Activated T-cell treated with anti-CD3 and anti-CD28 coated beads, Interleukin-2, amount 50 U/mL, for 24 hours (primary cell): ENCODE data around the gene LINGO3.
"Not testable (repeated sequence)": the region's sequence is repeated elsewhere in the genome, so short reads cannot be mapped to it uniquely, and the experiment has no call there.

Source experiments
- DNase-seq: peaks from one replicate; pipeline ENCODE4 v3.0.0-alpha.2; 2020
- H3K27ac Mint-ChIP-seq: 2 replicates; pipeline ENCODE4 v1.8.0; 2020; ENCODE audit warnings: mild to moderate bottlenecking, mixed read lengths
- H3K27me3 Mint-ChIP-seq: 2 replicates; pipeline ENCODE4 v1.8.0; 2020; ENCODE audit warnings: mixed read lengths
- H3K36me3 Mint-ChIP-seq: 2 replicates; pipeline ENCODE4 v1.8.0; 2020; ENCODE audit warnings: low read depth, mixed read lengths
- H3K4me1 Mint-ChIP-seq: 2 replicates; pipeline ENCODE4 v1.8.0; 2020; ENCODE audit warnings: low read depth, mixed read lengths
- H3K4me3 Mint-ChIP-seq: 2 replicates; pipeline ENCODE4 v1.8.0; 2020; ENCODE audit warnings: mild to moderate bottlenecking, moderate library complexity, mixed read lengths
- H3K9me3 Mint-ChIP-seq: 2 replicates; pipeline ENCODE4 v1.8.0; 2020; ENCODE audit warnings: mixed read lengths

The LINGO3 gene

DNA sequence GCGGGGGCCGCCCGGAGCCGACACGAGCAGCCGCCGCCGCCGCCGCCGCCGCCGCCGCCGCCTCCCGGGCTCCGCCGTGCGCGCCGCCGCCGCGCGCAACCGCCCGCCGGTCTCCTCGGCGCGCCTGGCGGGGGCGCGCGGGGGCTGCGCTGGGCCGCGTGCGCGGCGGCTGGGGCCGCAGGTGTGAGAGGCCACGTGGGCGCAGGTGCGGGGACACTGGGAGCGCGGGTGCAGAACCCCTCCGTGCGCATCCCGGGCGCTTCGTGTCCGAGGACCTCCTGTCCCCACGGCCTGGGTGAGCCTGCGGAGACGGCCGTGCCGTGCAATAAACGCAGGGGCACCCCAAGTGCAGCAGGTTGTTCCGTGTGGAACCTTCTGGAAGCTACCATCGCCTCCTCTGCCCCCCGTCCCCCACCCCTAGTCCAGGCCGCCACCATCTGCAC is at the start of gene LINGO3:
Gene LINGO3, minus strand, starts transcription at position 41 of the 443 bp plus-strand sequence. CDS start 16,378 bp downstream, outside the sequence.
- H3K27me3 Mint-ChIP-seq: peaks cover 74% of the 10 kb centered on the region
- no peak within 1 kb of the TSS for H3K4me3 Mint-ChIP-seq
- no peaks in the 10 kb centered on the region for H3K36me3 Mint-ChIP-seq
- DNase-seq: no peak
- H3K4me1 Mint-ChIP-seq: peaks cover 5% of the 10 kb centered on the region
- H3K9me3 Mint-ChIP-seq: no peaks in the 10 kb centered on the region
- no peak within 1 kb of the TSS for H3K27ac Mint-ChIP-seq

DNA sequence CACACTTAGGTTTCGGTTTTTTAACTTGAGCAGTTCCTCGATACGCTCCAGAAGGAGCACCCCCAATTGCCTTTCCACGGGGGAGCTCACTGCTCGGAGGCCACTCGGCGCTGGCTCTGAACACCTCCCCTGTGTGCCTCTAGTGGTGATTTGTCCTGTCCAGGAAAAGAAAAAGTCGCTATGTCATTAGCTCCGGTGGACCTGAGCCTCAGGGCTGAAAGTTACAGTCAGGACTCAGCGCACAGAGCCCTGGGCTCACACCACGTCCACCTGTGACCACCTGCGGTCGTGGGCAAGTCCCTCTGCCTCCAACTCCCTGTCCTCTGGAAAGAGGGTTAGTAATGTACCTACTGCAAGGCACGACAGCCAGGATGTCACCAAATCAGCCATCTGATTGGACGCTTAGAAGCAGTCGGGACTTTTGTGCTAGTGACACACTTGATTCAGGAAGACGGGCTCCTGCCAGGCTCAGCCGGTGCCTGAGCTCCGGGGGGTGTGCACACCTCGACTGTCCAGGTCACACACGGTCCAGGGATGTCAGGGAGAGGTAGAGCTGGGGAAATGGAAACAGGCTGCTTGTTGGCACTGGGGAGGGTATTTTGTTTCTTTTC is 48.2 kb upstream of the LINGO3 start:
- H3K4me1 Mint-ChIP-seq: peaks cover 4% of the 10 kb centered on the region
- no peaks in the 10 kb centered on the region for H3K9me3 Mint-ChIP-seq
- no peak overlapping the region for H3K27ac Mint-ChIP-seq
- peaks cover 6% of the 10 kb centered on the region for H3K27me3 Mint-ChIP-seq
- no peak overlapping the region for H3K4me3 Mint-ChIP-seq
- DNase-seq: no peak
- H3K36me3 Mint-ChIP-seq: peaks cover 8% of the 10 kb centered on the region

DNA sequence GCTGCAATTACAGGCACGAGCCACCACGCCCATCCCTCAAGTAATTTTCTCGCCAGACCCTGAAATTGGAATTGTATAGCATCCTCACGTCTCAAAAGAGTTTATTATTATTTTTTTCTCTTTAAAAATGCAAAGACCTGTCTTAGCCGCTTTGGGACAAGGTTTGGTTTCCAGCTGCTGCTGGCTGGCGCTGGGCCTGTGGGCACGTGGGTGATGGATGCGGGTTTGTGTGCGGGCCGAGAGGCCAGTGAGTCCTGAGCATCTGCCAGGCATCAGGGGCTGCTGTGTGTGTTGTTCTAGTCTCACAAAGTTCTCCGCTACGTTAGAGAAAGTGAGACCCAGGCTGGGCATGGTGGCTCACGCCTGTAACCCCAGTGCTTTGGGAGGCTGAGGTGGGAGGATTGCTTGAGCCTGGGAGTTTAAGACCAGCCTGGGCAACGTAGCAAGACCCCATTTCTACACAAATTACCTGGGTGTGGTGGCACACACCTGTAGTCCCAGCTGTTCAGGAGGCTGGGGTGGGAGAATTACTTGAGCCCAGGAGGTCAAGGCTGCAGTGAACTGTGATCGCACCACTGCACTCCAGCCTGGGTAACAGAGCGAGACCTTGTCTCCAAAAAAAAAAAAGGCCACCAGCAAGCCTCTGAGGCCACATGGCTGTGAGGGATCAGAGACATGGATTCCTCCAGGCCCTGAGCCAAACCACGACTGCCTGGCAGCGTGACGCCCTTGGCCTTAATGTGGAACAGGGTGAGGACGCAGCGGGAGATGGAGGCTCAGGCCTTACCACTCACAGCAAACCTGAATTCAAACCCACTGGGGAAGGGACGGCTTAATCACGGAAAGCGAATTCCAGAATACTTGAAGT is 47.4 kb upstream of the LINGO3 start:
- no peaks in the 10 kb centered on the region for H3K9me3 Mint-ChIP-seq
- peaks cover 1% of the 10 kb centered on the region for H3K4me1 Mint-ChIP-seq
- H3K27me3 Mint-ChIP-seq: peaks cover 2% of the 10 kb centered on the region
- H3K27ac Mint-ChIP-seq: no peak overlapping the region
- no peak for DNase-seq
- no peak overlapping the region for H3K4me3 Mint-ChIP-seq
- peaks cover 8% of the 10 kb centered on the region for H3K36me3 Mint-ChIP-seq

GRCh38 chr19:2354670-2355069 is 46.7 kb upstream of the LINGO3 start:
- Mint-ChIP-seq H3K27me3 (no peaks in the 10 kb centered on the region), H3K27ac (no peak overlapping the region), H3K9me3 (no peaks in the 10 kb centered on the region), H3K36me3 (peaks cover 8% of the 10 kb centered on the region), H3K4me1 (no peaks in the 10 kb centered on the region), H3K4me3 (no peak overlapping the region)
- no peak for DNase-seq

GRCh38 chr19:2353887-2354592 is 46.1 kb upstream of the LINGO3 start:
- H3K27me3 Mint-ChIP-seq: no peaks in the 10 kb centered on the region
- H3K9me3 Mint-ChIP-seq: no peaks in the 10 kb centered on the region
- H3K36me3 Mint-ChIP-seq: peaks cover 8% of the 10 kb centered on the region
- no peak for DNase-seq
- no peak overlapping the region for H3K27ac Mint-ChIP-seq
- no peaks in the 10 kb centered on the region for H3K4me1 Mint-ChIP-seq
- H3K4me3 Mint-ChIP-seq: no peak overlapping the region

DNA sequence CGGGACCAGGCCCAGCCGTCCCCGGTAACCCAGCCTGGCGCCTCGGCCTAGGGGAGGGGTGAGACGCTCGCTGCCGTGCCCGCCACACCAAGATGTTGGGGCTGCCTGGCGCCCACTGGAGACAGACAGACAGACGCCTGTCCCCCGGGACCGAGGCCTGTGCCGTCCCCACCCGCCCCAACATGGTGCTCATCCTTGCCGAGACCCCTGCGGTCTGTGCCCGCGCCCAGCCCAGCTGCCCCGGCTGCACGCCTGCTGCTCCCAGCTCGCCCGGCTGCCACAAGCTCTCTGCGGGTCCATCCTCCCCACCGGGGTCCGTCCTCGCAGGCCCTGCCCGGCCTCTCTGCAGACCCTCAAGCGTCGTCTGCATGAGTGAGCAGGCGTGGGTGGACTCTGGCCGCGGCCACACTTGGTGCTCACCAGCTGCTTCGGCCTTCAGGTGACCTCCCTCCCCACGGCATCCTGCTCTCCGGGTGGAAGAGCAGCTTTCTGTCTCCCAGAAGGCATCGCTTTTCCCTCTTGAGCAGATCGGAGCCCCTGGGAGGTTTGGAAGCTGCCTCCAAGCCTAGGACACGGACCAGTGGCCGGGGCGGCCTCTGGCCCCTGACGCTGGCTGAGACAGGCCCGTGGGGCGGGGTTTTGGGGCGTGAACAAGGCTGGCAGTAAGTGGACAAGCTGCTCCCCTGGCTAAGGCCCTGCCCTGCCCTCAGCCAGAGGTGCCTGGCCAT is 45.4 kb upstream of the LINGO3 start:
- H3K4me3 Mint-ChIP-seq: no peak overlapping the region
- no peaks in the 10 kb centered on the region for H3K9me3 Mint-ChIP-seq
- no peak overlapping the region for H3K27ac Mint-ChIP-seq
- no peaks in the 10 kb centered on the region for H3K27me3 Mint-ChIP-seq
- no peak for DNase-seq
- H3K4me1 Mint-ChIP-seq: no peaks in the 10 kb centered on the region
- H3K36me3 Mint-ChIP-seq: peaks cover 8% of the 10 kb centered on the region

DNA sequence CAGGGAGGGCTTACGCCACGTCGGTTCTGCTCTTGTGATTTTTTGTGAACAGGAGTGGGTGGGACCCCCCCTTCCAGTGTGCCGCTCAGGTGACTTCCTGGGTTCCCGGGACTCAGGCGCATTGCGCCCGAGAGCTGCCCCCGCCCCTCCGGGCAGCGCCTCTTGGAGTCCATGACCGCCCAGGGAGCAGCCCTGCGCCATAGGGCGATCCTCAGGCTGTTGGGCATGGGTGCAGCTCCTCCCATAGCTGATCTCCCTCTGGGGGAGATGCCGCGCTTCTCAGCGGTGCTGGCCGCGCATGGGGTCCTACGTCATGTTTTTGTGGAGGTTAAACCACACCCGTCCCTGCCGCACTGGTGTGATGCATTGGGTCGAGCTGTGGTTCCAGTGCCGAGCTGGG is 44.2 kb upstream of the LINGO3 start:
- H3K27ac Mint-ChIP-seq: no peak overlapping the region
- no peak overlapping the region for H3K4me3 Mint-ChIP-seq
- DNase-seq: no peak
- no peaks in the 10 kb centered on the region for H3K27me3 Mint-ChIP-seq
- no peaks in the 10 kb centered on the region for H3K9me3 Mint-ChIP-seq
- H3K4me1 Mint-ChIP-seq: no peaks in the 10 kb centered on the region
- H3K36me3 Mint-ChIP-seq: peaks cover 8% of the 10 kb centered on the region

DNA sequence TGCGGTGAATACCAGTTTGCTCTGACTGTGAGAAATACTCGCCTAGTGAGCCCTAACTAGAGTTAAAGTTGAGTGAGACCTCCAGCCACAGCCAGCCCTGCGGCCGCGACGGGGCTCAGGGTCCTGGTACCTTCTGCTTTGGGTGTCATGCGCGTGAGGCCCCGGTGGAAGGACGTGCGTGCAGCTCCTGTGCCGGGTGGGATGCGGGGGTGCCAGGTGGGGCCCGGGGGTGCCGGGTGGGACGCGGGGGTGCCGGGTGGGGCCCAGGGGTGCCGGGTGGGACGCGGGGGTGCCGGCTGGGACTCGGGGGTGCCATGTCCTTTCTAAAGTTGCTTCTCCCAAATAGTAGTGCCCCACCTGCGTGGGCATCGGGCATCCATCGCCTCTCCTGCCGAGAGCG is 43.6 kb upstream of the LINGO3 start:
- Mint-ChIP-seq H3K4me1 (no peaks in the 10 kb centered on the region), H3K36me3 (peaks cover 8% of the 10 kb centered on the region), H3K9me3 (no peaks in the 10 kb centered on the region), H3K27ac (no peak overlapping the region), H3K4me3 (no peak overlapping the region), H3K27me3 (no peaks in the 10 kb centered on the region)
- no peak for DNase-seq

DNA sequence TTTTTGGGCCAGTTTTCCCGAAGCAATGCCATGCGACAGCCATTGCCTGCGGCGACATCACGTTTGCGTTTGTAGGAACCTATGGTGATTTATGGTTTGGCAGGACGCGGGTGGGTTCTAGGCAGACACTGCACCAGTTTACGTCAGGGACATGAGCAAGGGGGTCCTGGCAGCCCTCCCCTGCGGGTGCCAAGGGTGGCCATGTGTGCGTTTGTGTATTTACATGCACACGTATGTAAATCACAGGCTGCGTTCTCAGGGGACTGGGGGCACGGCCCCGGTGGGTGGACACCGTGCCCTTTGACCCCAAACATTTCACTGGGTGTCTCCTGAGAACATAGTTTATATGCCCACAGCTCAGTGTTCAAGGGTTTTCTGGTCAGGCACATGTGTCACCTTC is 42.7 kb upstream of the LINGO3 start:
- Mint-ChIP-seq H3K9me3 (no peaks in the 10 kb centered on the region), H3K4me1 (no peaks in the 10 kb centered on the region), H3K27me3 (no peaks in the 10 kb centered on the region), H3K4me3 (no peak overlapping the region), H3K36me3 (peaks cover 12% of the 10 kb centered on the region), H3K27ac (no peak overlapping the region)
- DNase-seq: no peak

DNA sequence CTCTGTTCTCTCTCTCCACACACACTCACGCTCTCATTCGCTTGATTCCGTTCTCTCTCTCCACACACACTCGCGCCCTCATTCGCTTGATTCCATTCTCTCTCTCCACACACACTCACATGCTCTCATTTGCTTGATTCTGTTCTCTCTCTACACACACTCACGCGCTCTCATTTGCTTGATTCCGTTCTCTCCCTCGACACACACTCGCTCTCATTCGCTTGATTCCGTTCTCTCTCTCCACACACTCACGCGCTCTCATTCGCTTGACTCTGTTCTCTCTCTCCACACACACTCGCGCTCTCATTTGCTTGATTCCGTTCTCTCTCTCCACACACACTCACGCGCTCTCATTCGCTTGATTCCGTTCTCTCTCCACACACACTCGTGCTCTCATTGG is 41.9 kb upstream of the LINGO3 start:
- H3K4me3 Mint-ChIP-seq, H3K27me3 Mint-ChIP-seq, H3K4me1 Mint-ChIP-seq, DNase-seq, H3K27ac Mint-ChIP-seq, H3K9me3 Mint-ChIP-seq: not testable (repeated sequence)
- peaks cover 15% of the 10 kb centered on the region for H3K36me3 Mint-ChIP-seq

DNA sequence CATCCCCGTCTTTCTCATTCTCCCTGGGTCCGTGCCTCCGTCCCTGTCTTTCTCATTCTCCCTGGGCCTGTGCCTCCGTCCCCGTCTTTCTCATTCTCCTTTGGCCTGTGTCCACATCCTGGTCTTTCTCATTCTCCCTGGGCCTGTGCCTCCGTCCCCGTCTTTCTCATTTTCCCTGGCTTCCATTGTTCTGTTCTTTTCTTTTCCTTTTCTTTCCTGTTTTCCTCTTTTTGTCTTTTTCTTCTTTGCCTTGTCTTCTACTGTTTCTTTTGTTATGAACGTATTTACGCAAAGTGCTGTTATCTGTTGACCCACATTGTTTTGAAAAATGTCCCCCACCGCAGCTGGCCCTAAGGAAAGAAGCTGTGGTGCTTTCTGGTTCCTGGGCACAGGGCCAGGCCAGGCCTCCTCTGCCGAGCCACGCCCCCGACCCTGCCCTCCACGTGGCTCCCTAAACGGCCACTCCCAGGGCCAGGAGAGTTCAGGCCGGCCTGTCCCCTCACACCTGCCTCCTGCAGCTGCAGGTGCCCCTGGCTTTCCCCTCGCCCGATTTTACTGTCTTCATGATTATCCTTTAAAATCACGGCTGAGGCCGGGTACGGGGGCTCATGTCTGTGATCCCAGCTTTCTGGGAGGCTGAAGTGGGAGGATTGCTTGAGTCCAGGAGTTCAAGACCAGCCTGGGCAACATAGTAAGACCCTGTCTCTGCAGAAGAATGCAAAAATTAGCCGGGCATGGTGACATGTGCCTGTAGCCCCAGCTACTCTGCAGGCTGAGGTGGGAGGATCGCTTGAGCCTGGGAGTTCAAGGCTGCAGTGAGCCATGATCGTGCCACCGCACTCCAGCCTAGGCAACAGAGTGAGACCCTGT is 38.1 kb upstream of the LINGO3 start:
- H3K27ac Mint-ChIP-seq: no peak overlapping the region
- H3K9me3 Mint-ChIP-seq: no peaks in the 10 kb centered on the region
- H3K4me1 Mint-ChIP-seq: no peaks in the 10 kb centered on the region
- no peak for DNase-seq
- peaks cover 17% of the 10 kb centered on the region for H3K36me3 Mint-ChIP-seq
- H3K4me3 Mint-ChIP-seq: no peak overlapping the region
- no peaks in the 10 kb centered on the region for H3K27me3 Mint-ChIP-seq

DNA sequence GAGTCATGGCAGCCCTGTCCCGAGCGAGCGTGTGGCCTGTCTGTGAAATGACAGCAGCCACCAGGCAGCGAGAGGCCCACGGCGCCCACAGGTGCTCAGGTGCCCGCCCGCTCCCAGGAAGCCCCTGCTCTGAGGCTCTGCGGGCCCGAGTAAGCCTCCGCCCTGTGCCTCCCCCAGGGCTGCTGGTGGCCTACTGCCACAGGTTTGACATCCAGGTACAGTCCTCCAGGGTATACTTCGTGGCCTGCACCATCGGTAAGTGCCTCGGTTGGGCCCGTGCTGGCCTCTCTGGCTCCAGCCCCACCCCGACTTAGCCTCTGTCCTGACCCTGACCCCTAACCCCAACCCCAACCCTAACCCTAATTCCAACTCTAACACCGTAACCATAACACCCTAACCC is 37.1 kb upstream of the LINGO3 start:
- Mint-ChIP-seq H3K4me1 (no peaks in the 10 kb centered on the region), H3K36me3 (peaks cover 17% of the 10 kb centered on the region), H3K27me3 (no peaks in the 10 kb centered on the region), H3K4me3 (no peak overlapping the region), H3K27ac (no peak overlapping the region), H3K9me3 (no peaks in the 10 kb centered on the region)
- DNase-seq: no peak

DNA sequence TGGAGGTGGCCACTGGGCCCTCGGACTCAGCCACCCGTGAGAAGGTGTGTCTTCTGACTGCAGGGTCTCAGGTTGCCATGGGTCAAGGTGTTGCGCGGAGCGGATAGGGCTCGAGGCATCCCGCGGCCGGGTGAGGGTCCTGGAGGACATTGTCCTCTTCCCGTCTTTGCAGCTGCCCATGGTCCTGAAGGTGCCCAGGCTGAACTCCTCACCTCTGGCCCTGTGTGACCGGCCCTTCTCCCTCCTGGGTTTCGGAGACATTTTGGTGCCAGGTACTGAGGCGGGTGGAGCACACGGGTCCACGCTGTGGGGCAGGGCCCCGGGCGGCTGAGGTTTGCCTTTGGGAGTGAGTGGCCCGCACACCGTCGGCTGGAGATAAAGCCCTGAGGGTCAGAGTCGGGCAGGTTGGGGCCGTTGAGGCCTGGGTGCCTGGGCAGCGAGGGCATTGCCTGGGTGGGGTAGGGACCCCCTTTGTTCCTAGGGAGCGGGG is 36.5 kb upstream of the LINGO3 start:
- peaks cover 17% of the 10 kb centered on the region for H3K36me3 Mint-ChIP-seq
- H3K27me3 Mint-ChIP-seq: no peaks in the 10 kb centered on the region
- H3K4me3 Mint-ChIP-seq: no peak overlapping the region
- no peak for DNase-seq
- H3K27ac Mint-ChIP-seq: no peak overlapping the region
- no peaks in the 10 kb centered on the region for H3K4me1 Mint-ChIP-seq
- no peaks in the 10 kb centered on the region for H3K9me3 Mint-ChIP-seq
